Measurements from ENCODE around the gene GPC3. TPM values are rescaled to one million over a fixed set of nuclear protein-coding genes. Genes with fewer than 3 reads are reported as not detected.

Gene GPC3
- total RNA-seq, 4 donors from 2014 or later = 0.82 to 4.9 (median 1.8) TPM

DNA sequence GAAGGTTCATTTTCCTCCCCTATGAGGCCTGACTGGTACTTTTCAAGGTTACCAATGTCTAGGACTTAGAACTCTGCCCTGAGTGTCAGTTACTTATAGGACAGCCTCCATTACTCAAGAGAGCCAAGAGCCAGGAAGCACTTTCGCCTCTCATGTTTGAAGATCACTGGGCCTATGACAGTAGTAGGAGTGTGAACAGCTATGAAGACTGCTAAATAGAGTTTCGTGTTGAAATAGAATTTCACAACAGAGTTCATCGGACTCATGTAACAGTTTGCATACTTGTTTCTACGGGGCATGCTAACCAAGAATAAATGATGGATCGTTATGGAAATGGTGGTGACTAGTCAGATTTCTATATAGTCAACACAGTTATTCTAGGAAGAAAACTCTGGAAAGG, 472.3 kb downstream of the GPC3 start:
- intact Hi-C loops (cut with DNase I; ENCODE audit: low total_unique reads) (no loop called here), in situ Hi-C loops (cut with MboI; ENCODE audit: low pct_ligation_motif_present in 1 of 4, low pct_unique_long_range_greater_than_20kb in 1 of 4, low sequenced_read_pairs in 3 of 4) (no loop called here)
- 84% methylated on average over 5 of the region's 5 CpGs; no CpG with 5 or more reads in 1 of the 2 donors for WGBS, 2 donors (ENCODE audit: low coverage in 1 of 2)
- Histone ChIP-seq H3K27ac (no peak overlapping the region), H3K27me3 (no peaks in the 10 kb centered on the region), H3K36me3 (no peaks in the 10 kb centered on the region), H3K4me3 (no peak overlapping the region), H3K4me1 (no peaks in the 10 kb centered on the region), H3K9me3 (no peaks in the 10 kb centered on the region)
- TF ChIP-seq POLR2AphosphoS5 (IDR thresholded peaks at IDR 0.05) = no peak
- no peak for TF ChIP-seq EP300 (IDR thresholded peaks at IDR 0.05; ENCODE audit: low read depth)
- TF ChIP-seq POLR2A (IDR thresholded peaks at IDR 0.05) = no peak
- TF ChIP-seq CTCF (IDR thresholded peaks at IDR 0.05) = no peak
- no peak for DNase-seq

GRCh38 chrX:133511041-133511440, 474.4 kb downstream of the GPC3 start:
- intact Hi-C loops (cut with DNase I; ENCODE audit: low total_unique reads) = no loop called here

GRCh38 chrX:133497356-133497755, 488.0 kb downstream of the GPC3 start:
- no peak for TF ChIP-seq POLR2A (IDR thresholded peaks at IDR 0.05)
- TF ChIP-seq CTCF (IDR thresholded peaks at IDR 0.05) = no peak
- TF ChIP-seq EP300 (IDR thresholded peaks at IDR 0.05; ENCODE audit: low read depth) = no peak
- TF ChIP-seq POLR2AphosphoS5 (IDR thresholded peaks at IDR 0.05) = no peak
- H3K4me3 ChIP-seq = no peak overlapping the region
- no peaks in the 10 kb centered on the region for H3K9me3 ChIP-seq
- in situ Hi-C loops (cut with MboI; ENCODE audit: low pct_ligation_motif_present in 1 of 4, low pct_unique_long_range_greater_than_20kb in 1 of 4, low sequenced_read_pairs in 3 of 4) (loop anchor here in 1 of 4 donors (25.0 kb wide), 1 partner anchor 160 kb away; no protein-coding TSS in a partner anchor), intact Hi-C loops (cut with DNase I; ENCODE audit: low total_unique reads) (no loop called here)
- peaks cover 0 to 13% (median 6%) of the 10 kb centered on the region in 4 donors for H3K4me1 ChIP-seq
- H3K27ac ChIP-seq = peak overlapping the region in 1 of 4 donors; percentile 78
- no peaks in the 10 kb centered on the region for H3K36me3 ChIP-seq
- H3K27me3 ChIP-seq = no peaks in the 10 kb centered on the region
- no peak for DNase-seq
- WGBS, 2 donors (ENCODE audit: low coverage in 1 of 2) = 61% methylated on average over 10 of the region's 10 CpGs; no CpG with 5 or more reads in 1 of the 2 donors

More at GRCh38 chrX:133511041-133511440, 474.4 kb downstream of the GPC3 start:
- H3K27me3 ChIP-seq = no peaks in the 10 kb centered on the region
- in situ Hi-C loops (cut with MboI; ENCODE audit: low pct_ligation_motif_present in 1 of 4, low pct_unique_long_range_greater_than_20kb in 1 of 4, low sequenced_read_pairs in 3 of 4) = no loop called here
- H3K9me3 ChIP-seq = no peaks in the 10 kb centered on the region
- H3K36me3 ChIP-seq = no peaks in the 10 kb centered on the region
- TF ChIP-seq POLR2AphosphoS5 (IDR thresholded peaks at IDR 0.05) = peak in 2 of 3 donors; percentile 17 to 45
- no peak for TF ChIP-seq EP300 (IDR thresholded peaks at IDR 0.05; ENCODE audit: low read depth)
- TF ChIP-seq POLR2A (IDR thresholded peaks at IDR 0.05) = no peak
- H3K4me1 ChIP-seq = no peaks in the 10 kb centered on the region
- WGBS, 2 donors (ENCODE audit: low coverage in 1 of 2) = 15 to 44% methylated on average over 3 of the region's 3 CpGs
- no peak overlapping the region for H3K27ac ChIP-seq
- no peak overlapping the region for H3K4me3 ChIP-seq
- DNase-seq = no peak

DNA sequence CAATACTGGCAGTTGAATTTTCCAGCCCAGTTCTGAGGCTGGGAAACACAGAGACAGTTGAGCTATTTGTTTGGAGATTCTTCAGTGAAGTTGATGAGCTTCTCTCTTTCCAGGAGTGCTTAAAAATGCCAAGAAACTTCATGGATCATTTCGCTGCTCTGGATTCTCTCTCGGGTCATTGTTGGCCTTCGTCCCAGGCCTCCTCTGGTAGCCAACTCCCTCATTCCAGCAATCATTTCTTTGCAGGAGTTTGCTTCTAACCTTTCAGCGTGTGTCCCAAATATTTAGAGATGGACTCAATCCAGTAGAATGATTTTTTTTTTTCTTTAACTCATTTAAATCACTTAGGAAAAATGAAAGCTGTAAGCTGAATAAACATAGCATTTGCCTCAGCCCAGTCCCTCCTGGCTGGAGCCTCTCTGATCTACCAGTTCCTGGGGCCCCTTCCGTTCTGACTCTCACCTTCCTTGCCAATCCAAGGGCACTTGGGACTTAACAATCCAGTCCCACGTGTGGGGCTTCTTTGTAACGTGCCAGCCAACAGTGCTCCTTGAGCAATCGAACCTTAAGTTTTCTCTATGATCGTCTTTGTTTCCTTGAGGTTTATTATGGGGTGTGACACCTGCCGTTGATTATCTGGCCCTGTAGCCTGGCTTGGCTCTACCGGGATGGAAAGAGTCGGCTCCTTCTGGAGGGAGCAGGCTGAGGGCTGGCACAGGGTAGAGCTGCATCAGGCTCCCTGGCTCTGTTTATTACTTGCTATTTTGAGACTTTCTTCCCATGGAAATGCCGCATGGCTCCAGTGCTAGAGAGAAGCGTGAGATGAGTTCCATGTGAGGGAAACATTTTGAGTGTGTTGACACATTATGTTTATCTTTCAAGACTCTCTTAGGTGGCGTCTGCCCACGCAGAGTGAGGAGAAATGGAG, 489.7 kb downstream of the GPC3 start:
- TF ChIP-seq POLR2A (IDR thresholded peaks at IDR 0.05) (peak; percentile 8), EP300 (IDR thresholded peaks at IDR 0.05; ENCODE audit: low read depth) (no peak), CTCF (IDR thresholded peaks at IDR 0.05) (no peak), POLR2AphosphoS5 (IDR thresholded peaks at IDR 0.05) (peak; percentile 27 to 46 (median 35))
- 0 to 29% methylated on average over 1 to 16 of the region's 16 CpGs for WGBS, 2 donors (ENCODE audit: low coverage in 1 of 2)
- no peaks in the 10 kb centered on the region for H3K36me3 ChIP-seq
- no peaks in the 10 kb centered on the region for H3K27me3 ChIP-seq
- in situ Hi-C loops (cut with MboI; ENCODE audit: low pct_ligation_motif_present in 1 of 4, low pct_unique_long_range_greater_than_20kb in 1 of 4, low sequenced_read_pairs in 3 of 4) = loop anchor here in 1 of 4 donors (25.0 kb wide), 1 partner anchor 158 kb away; no protein-coding TSS in a partner anchor
- H3K4me1 ChIP-seq = peaks cover 0 to 13% (median 6%) of the 10 kb centered on the region in 4 donors
- no peak overlapping the region for H3K4me3 ChIP-seq
- H3K9me3 ChIP-seq = no peaks in the 10 kb centered on the region
- peak; percentile 63 for DNase-seq
- peak overlapping the region; percentile 72 to 78 (median 74) for H3K27ac ChIP-seq
- intact Hi-C loops (cut with DNase I; ENCODE audit: low total_unique reads) = no loop called here
